GM18858 (cell line): ENCODE results near the gene GALM.

ENCODE experiments used
- ATAC-seq: cut with Tn5 transposase; IDR thresholded peaks from one replicate; pipeline ENCODE4 v1.9.1; 2021; ENCODE audit not compliant: unreplicated experiment

Gene GALM

DNA sequence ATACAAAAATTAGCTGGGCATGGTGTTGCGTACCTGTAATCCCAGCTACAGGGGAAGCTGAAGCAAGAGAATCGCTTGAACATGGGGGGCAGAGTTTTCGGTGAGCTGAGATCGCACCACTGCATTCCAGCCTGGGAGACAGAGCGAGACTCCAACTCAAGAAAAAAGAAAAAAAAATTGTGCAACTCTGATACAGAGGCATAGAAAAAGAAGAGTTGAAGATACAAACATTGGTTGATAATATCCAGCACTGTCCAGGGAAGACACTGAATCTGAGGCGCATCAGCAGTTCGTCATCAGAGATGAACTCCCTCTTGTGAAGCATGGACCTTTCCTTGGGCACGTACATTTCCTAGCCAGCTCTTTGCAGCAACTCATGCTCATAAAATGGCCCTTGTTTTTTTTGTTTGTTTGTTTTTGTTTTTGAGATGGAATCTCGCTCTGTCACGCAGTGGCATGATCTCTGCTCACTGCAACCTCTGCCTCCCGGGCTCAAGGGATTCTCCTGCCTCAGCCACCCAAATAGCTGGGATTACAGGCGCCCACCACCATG is 16.7 kb upstream of the GALM start:
- ATAC-seq, result no peak

DNA sequence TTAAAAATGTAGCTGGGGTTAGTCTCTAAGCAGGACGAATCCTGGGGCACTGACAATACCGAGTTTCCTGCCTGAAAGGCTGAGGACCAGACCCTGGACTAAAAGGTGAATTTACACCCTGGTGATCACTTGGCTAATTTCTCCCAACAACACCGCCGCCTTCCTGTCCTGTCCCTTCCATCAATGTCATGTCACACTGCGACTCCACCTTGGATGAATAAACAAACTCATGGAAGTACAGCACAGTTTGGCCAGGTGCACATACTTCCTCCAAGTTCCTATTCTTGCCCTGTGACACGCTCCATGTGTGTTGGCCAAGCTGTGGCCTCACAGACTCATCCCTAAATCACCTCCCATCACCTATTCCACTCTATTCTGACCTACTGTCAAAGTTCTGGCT is 15.9 kb upstream of the GALM start:
- ATAC-seq, result no peak

DNA sequence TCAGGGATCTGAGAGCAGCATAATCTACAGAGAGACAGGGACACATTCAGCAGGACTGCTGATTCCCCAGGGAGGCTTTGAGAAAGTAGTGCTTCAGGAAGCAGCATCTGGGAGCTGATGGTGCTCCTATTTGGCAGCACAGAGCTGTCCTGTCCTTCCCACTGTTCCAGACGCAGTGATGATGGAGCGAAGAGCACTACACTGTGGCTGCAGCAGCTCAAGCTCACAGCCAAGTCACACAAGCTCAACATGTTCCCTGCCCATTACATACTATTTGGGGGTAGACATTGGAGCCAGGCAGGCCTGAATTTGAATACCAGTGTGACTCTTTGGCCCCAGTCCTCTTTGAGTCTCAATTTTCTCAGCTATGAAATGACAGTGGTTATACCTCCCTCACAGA is 15.2 kb upstream of the GALM start:
- no peak for ATAC-seq

- ATAC-seq, result no peak
Observed at GRCh38 chr2:38652431-38653273, 13.3 kb upstream of the GALM start.

GRCh38 chr2:38653380-38653714 is 12.6 kb upstream of the GALM start:
- no peak for ATAC-seq

DNA sequence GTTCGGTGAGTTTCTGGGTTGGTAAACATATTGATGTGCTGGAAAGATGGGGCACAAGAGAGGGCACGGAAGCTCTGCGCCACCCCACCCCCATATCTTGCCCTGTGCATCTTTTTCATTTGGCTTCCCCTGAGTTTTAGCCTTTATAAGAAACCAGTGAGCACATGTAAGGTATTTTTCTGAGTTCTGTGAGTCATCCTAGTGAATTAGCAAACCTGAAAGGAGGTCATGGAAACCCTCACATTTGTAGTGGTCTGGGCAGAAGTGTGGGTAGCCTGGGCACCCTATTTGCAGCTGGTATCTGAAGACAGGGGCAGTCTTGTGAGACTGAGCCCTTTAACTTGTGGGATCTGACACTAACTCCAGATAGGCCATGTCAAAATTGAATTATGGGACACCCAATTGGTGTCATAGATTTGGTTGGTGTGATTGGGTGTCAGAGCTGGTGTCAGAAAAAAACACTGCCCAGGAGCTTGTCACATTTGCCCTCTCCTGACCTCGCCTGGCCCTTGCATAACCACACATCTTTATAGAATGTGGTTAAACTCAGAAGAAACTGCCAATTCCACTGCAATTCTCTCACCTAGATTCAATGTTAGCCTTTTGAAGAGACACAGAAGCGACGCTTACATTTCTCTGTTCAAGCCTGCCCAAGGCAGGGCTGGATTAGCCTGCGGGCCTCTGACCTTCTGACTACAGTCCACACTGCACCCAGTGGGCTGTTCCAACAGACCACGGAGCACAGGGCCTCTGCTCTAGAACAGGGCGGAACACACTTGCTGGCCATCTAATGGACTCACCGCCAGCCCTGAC is 12.0 kb upstream of the GALM start:
- peak; percentile 44 for ATAC-seq

DNA sequence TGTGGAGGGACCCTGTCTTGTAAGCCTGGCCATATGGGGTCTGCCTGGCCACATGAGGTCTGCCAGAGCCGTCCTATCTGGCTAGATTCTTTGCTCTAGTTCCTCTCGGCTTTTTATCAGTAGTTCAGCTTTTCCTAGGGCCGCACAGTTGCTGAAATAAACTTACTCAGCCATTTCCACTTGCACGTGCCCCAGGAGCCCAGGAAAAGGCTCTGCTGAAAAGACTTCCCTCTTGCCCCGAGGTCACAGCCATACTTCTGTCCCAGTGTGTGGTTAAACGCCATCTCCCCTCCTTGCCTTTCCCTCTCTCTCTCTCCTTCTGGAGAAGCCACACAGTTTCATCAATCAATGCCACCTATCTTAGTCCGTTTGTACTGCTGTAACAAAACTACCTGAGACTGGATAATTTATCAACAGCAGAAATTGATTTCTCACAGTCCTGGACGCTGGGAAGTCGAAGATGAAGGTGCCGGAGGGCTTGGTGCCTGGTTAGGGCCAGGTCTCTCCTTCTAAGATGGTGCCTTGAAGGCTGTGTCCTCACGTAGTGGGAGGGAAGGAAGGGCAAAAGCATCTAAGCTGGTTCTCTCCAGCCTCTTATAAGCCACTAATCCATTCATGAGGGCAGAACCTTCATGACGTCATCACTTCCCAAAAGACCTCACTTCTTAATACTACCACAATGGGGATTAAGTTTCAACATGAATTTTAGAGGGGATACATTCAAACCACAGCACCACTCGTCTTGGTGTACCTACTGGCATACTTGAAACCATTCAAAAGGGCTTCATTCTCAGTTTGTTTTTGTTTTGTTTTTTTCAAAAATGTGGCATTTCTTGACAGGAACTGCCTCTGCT is 11.2 kb upstream of the GALM start:
- no peak for ATAC-seq

DNA sequence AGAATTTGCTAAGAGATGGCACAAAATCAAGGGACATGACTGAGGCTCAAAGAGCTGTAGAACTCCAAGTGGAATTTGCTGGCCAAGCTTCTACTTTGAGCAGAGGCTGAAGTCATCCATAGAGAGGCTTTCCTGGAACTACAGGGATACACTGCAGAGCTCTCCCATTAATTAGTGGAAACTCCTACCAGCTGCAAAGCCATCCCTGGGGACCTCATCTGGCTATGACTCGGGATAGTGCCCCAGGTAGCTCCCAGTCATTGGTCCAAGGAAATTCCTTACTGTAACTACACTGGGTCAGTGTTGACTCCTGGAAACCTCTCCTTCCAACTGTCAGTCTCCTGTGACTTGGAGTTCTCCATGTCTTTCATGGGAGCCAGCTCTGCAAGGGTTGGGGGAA is 10.5 kb upstream of the GALM start:
- no peak for ATAC-seq

DNA sequence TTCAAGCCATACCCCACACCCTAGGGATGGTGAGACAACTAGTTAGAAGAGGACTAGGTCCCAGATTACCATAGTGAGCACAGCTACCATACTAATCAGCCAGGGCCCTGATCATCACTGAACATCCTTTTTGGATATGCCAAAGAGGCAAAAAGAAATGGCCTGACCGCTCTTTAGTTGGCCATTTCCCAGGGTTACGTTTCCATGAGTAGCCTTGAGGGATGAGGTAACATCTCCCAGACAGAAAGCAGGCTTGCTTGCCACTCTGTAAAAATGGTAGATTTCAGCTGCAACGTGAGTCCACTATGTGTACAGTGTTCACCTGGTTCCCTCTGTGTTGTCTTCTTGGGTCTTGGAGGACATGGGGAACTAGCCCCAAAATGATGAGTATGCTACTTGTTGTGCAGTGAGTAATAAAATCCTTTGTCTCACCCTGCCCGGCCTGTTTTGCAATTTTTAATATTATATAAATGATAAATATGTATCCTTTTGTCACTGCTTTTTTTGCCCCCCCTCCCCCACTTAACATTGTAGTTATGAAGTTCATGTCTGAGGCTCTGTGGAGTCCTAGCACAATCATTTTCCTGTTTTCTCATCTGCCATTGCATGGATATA is 8.9 kb upstream of the GALM start:
- ATAC-seq, result no peak

DNA sequence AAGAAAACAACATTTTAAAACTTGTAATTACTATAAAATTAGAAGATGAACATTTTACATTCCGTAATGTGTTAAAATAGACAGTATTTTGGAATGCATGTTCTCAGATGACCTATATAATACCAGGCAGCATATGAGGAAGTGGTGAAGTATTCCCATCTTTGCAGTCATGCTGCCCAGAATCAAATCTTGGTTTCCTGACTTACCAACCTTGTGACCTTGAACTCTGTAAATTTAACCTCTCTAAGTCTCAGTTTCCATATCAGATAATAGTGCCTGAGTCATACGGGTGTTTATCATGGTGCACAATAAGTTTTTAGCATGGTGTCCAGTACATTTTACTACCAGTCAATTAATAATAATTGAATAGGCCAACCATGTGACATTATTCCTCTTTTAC is 7.3 kb upstream of the GALM start:
- no peak for ATAC-seq

GRCh38 chr2:38659115-38659514 is 6.8 kb upstream of the GALM start:
- ATAC-seq, result no peak

GRCh38 chr2:38660282-38660681 is 5.6 kb upstream of the GALM start:
- no peak for ATAC-seq

DNA sequence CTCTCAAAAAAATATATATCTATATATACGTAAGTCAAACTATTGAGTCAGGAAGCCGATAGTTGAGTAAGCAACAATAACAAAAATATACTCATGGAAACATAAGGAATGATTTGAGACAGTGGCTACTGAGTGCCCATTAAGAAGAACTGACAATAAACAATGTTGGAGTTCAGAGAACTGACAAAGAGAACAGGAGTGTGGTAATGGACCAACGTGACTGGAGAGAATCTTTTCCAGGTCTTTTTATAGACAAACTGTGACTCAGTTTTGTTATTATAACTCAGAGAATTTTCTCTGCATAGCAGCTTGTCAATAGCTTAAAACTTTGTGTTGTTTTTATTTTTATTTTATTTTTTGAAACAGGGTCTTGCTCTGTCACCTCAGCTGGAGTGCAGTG is 4.6 kb upstream of the GALM start:
- ATAC-seq, result no peak

DNA sequence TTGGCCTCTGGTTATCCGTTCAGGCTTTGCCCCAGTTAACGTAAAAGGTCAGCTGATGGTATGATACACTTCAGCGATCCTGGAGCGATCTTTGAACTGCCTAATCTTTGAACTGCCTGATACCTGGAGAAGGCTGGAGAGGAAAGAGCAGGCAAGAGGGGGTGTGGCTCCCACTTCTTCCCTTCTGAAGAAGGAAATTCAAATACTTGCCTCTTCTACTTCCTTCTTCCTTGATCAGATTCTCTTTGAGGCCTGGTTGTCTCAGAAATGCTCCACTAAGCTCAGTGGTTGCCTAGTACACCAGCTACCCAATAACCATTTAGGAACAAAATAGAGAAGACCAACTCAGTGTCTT is 619 bp downstream of the GALM start:
- ATAC-seq, result no peak

DNA sequence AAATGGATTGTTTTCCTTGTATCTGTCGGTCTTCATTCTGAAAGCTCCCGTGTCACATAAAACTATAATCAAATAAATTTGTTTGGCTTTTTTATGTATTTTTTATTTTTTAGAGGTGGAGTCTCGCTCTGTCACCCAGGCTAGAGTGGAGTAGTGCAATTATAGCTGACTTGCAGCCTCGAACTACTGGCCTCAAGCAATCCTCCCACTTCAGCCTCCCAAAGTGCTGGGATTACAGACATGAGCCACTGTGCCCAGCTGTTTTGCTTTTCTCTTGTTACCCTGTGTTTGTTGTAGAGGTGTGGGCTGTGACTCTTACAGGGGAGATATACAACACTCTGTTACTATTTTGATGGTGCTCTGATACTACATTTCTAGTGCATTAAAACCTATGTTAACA is 2.2 kb downstream of the GALM start:
- ATAC-seq, result no peak

- ATAC-seq, result no peak
Observed at GRCh38 chr2:38668779-38669479, 3.0 kb downstream of the GALM start.

- no peak for ATAC-seq
Observed at GRCh38 chr2:38671303-38671702, 5.4 kb downstream of the GALM start.

DNA sequence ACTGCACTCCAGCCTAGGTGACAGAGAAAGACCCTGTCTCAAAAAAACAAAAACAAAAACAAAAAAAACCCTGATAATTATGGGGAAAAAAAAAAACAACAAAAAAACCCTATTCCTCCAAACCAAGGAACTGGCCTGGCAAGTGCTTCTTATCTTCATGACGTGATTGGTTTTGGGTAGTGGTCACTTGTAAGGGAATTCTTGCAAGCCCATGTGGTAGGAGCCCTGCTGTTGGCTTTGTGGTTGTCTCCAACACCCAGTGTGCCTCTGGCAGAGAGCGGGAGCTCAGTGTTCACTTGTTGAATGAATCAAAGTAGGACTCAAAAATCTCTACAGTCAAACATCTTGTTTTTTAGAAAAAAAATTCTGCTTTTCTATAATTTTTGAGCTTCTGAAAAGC is 6.0 kb downstream of the GALM start:
- ATAC-seq, result no peak

GRCh38 chr2:38672445-38673391 is 6.8 kb downstream of the GALM start:
- no peak for ATAC-seq
